Keratinocyte (primary cell): ENCODE data around the gene ACAD9.

Experiments
- CTCF ChIP-seq, 3 experiments: IDR thresholded peaks in 1 of 3; conservative IDR thresholded peaks in 1 of 3; optimal IDR thresholded peaks in 1 of 3; 2 replicates in 2 of 3; 3 replicates in 1 of 3; pipeline versions ENCODE3 to v1.5.1; 2011; ENCODE audit warnings: low read length in 3 of 3, mild to moderate bottlenecking in 3 of 3, moderate library complexity in 2 of 3, control low read depth in 1 of 3, inconsistent platforms in 1 of 3; ENCODE audit not compliant: insufficient read depth in 2 of 3; ENCODE audit errors: extremely low read depth in 1 of 3
- EZH2 ChIP-seq: IDR thresholded peaks from one replicate; pipeline ENCODE4 v1.6.1; 2012; ENCODE audit warnings: inconsistent platforms, mild to moderate bottlenecking, low read length, moderate library complexity

DNA sequence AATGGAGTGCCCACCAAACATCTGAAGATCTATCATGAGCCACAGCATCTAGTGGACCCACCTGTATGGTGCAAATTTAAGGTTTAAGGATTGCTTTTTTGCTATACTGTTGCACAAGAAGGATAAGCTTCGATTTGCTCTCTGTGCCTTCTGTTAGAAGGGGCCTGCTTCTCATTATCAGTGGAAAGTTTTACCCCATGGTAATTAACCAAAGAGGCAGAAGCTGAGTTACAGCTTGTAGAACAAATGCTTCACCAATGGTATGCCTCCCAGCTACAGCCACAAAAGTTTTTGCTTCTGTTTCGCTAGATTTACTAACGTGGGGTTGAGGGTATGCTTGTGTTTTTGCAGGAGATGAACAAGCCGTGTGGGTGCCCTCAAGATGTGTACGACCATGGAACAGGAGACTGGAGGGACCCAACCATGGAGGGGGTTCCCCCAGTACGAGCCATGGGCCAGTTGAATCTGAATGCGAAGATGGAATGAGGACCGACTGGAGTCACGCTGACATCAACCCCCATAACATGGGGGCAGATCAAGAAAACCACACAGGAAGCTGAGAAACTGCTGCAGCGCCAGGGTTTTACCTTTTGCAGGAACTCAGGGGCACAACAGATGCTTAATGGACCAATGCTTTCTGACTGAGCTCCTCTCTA lies 43.5 kb downstream of the ACAD9 start:
- TF ChIP-seq CTCF (optimal IDR thresholded peaks at IDR 0.05 in 1 of 3, IDR thresholded peaks at IDR 0.05 in 1 of 3, conservative IDR thresholded peaks at IDR 0.05 in 1 of 3; ENCODE audit: extremely low read depth in 1 of 3, insufficient read depth in 2 of 3, low read length in 3 of 3) (no peak), EZH2 (no peak)
